Pancreas (tissue), 10 donors: ENCODE results near the gene RUNDC1. TPM values are rescaled to one million over a fixed set of nuclear protein-coding genes. Genes with fewer than 3 reads are reported as not detected.
A peak's percentile ranks its signal among the peaks of the same experiment; 100 is the strongest.

Experiments used
- ATAC-seq, 4 donors: fragments of 200-7000 bp; cut with Tn5 transposase; one replicate each; pipeline versions ENCODE4 v1.8.0 to v1.9.1; 2020; ENCODE audit warnings: mild to moderate bottlenecking in 4 of 4, moderate library complexity in 4 of 4
- DNase-seq, 6 donors: peaks; one replicate each; pipeline ENCODE4 v3.0.0-alpha.2; 2020
- FAIRE-seq: peaks from 2 replicates; lab custom pipeline; 2012; peaks lifted over from hg19 to GRCh38; lab: Jason Lieb, UNC
- H3K27ac ChIP-seq, 4 donors: fragments of 200-600 bp; sonication (generic); 1 replicate in 3 of 4; 2 replicates in 1 of 4; pipeline versions ENCODE4 v1.5.0 to v1.8.0; 2020
- H3K27me3 ChIP-seq, 4 donors: fragments of 200-600 bp; one replicate each; pipeline ENCODE4 v1.8.0; 2021
- H3K36me3 ChIP-seq, 3 donors: fragments of 200-600 bp; sonication (generic) in 1 of 3; one replicate each; pipeline versions ENCODE4 v1.5.0 to v1.8.0; 2020 to 2021
- H3K4me1 ChIP-seq, 3 donors: fragments of 200-600 bp; one replicate each; pipeline ENCODE4 v1.8.0; 2021
- H3K4me3 ChIP-seq, 4 donors: fragments of 200-600 bp; sonication (generic) in 2 of 4; one replicate each; pipeline versions ENCODE4 v1.5.0 to v1.8.0; 2020 to 2021
- H3K9me3 ChIP-seq, 4 donors: fragments of 200-600 bp; one replicate each; pipeline ENCODE4 v1.8.0; 2021
- WGBS, 2 donors: extraction: QIAGEN DNeasy Blood & Tissue Kit; methylation state at CpG; one replicate each; pipeline ENCODE4 v1.1.7; 2013; 5-methylcytosine and 5-hydroxymethylcytosine counted together
- intact Hi-C, 3 donors: fragments of 100-400 bp; cut with DNase I; formaldehyde crosslinking; loops; one replicate each; pipeline versions ENCODE4 v1.11.1 to v1.14.2; 2022
- polyA plus RNA-seq, 2 donors: library from polyadenylated mRNA; stranded (reverse); fragments of 200-250 nt; gene quantifications; one replicate each; pipeline ENCODE4 v1.2.3, GENCODE V29; 2013
- total RNA-seq, 6 donors: library from RNA; stranded (reverse); fragmentation: NEBNext Ultra II Directional in 4 of 6; extraction: Animal tissue kit (Norgen Biotek cat#: 25700) in 4 of 6; gene quantifications; one replicate each; pipeline versions ENCODE4 v1.2.1 to v1.2.4, GENCODE V29; 2021 to 2023
- TF ChIP-seq, protein P1 (sequence below), 4 donors: fragments of 200-600 bp; sonication (generic) in 3 of 4; IDR thresholded peaks; one replicate each; pipeline versions ENCODE4 v1.5.0 to v1.8.0; 2021; ENCODE audit warnings: antibody characterized with exemption in 4 of 4
- donor health status: healthy with polysubstance abuse.
- donor health status: DM: no; HTN: no; CAD: no; lungs with moderate emphysema.
- donor health status: DM: no; HTN: no; CAD: no.
- donor health status: control.
- donor health status: control.
- donor health status: Bipolar disorder and iron deficiency.
- donor health status: DM: yes; HTN: yes; CAD: no.
- donor health status: DM: no; HTN: no; CAD: no.
- donor health status: DM: no; HTN: no; CAD: no.
- donor health status: DM: yes; HTN: yes; CAD: no.

Gene RUNDC1
- total and polyA plus RNA-seq, 8 donors: 6.3 to 12.1 (median 8.7) TPM

- ATAC-seq (peak; percentile 23 to 28 (median 26)), DNase-seq (peak; percentile 48 to 82 (median 70)), FAIRE-seq (no peak)
- intact Hi-C loops: no loop called here
- WGBS, 2 donors: 9 to 14% methylated on average over 27 to 35 of the region's 40 CpGs
- Histone ChIP-seq H3K27ac (peak overlapping the region; percentile 52 to 85 (median 64)), H3K27me3 (no peaks in the 10 kb centered on the region), H3K4me3 (peak overlapping the region; percentile 53 to 93 (median 84)), H3K36me3 (no peaks in the 10 kb centered on the region), H3K9me3 (no peaks in the 10 kb centered on the region), H3K4me1 (peaks cover 5 to 12% (median 7%) of the 10 kb centered on the region in 3 donors)
- TF ChIP-seq, protein P1, sequence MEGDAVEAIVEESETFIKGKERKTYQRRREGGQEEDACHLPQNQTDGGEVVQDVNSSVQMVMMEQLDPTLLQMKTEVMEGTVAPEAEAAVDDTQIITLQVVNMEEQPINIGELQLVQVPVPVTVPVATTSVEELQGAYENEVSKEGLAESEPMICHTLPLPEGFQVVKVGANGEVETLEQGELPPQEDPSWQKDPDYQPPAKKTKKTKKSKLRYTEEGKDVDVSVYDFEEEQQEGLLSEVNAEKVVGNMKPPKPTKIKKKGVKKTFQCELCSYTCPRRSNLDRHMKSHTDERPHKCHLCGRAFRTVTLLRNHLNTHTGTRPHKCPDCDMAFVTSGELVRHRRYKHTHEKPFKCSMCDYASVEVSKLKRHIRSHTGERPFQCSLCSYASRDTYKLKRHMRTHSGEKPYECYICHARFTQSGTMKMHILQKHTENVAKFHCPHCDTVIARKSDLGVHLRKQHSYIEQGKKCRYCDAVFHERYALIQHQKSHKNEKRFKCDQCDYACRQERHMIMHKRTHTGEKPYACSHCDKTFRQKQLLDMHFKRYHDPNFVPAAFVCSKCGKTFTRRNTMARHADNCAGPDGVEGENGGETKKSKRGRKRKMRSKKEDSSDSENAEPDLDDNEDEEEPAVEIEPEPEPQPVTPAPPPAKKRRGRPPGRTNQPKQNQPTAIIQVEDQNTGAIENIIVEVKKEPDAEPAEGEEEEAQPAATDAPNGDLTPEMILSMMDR (IDR thresholded peaks at IDR 0.05): no peak
Observed at GRCh38 chr17:43020789-43021740, 40.7 kb downstream of the RUNDC1 start.

- 0 to 1% methylated on average over 66 to 80 of the region's 80 CpGs for whole genome bisulfite sequencing, 2 donors
- FAIRE-seq (no peak), ATAC-seq (peak; percentile 77 to 87 (median 79)), DNase-seq (peak; percentile 75 to 92 (median 82))
- peaks cover 5 to 12% (median 7%) of the 10 kb centered on the region in 3 donors for H3K4me1 ChIP-seq
- H3K4me3 ChIP-seq: peak within 1 kb of the TSS; percentile 53 to 93 (median 84)
- TF ChIP-seq, protein P1 (IDR thresholded peaks at IDR 0.05): no peak
- no peaks in the 10 kb centered on the region for H3K9me3 ChIP-seq
- H3K36me3 ChIP-seq: no peaks in the 10 kb centered on the region
- H3K27me3 ChIP-seq: no peaks in the 10 kb centered on the region
- peak within 1 kb of the TSS; percentile 52 to 85 (median 64) for H3K27ac ChIP-seq
- intact Hi-C loops: no loop called here
Observed at GRCh38 chr17:43021741-43022512, 41.6 kb downstream of the RUNDC1 start, which contains the start of gene VAT1. VAT1 (minus strand) TSS chr17:43022385; CDS start chr17:43022322, 63 bp downstream.

GRCh38 chr17:43024407-43025289 lies 44.3 kb downstream of the RUNDC1 start, which contains the start of gene RND2:
RND2 (plus strand) TSS chr17:43025231; CDS start chr17:43025348, 117 bp downstream.
- Histone ChIP-seq H3K27ac (peak within 1 kb of the TSS; percentile 15 to 45 (median 34)), H3K4me3 (peak within 1 kb of the TSS; percentile 17 to 50 (median 38)), H3K27me3 (no peaks in the 10 kb centered on the region), H3K9me3 (no peaks in the 10 kb centered on the region), H3K36me3 (no peaks in the 10 kb centered on the region), H3K4me1 (peaks cover 5 to 8% (median 7%) of the 10 kb centered on the region in 3 donors)
- intact Hi-C loops: no loop called here
- WGBS, 2 donors: 1% methylated on average over 50 to 61 of the region's 61 CpGs
- TF ChIP-seq, protein P1 (IDR thresholded peaks at IDR 0.05): peak; percentile 23 to 40 (median 32)
- DNase-seq (peak; percentile 82 to 89 (median 86)), ATAC-seq (peak; percentile 62 to 82 (median 72)), FAIRE-seq (no peak)

DNA sequence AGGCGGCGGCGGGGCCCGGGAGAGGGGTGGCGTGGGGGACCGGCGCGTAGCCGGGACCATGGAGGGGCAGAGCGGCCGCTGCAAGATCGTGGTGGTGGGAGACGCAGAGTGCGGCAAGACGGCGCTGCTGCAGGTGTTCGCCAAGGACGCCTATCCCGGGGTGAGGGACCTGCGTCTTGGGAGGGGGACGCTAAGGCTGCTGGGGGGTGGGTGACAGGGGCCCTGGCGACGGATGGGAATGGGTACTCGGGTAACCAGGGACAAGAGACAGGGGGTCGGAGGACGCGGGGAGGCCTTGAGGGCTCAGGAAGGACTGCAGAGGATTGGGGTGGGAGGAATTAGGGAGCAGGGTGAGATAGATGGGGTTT lies 44.9 kb downstream of the RUNDC1 start:
- ATAC-seq: no peak
- FAIRE-seq: no peak
- Histone ChIP-seq H3K9me3 (no peaks in the 10 kb centered on the region), H3K4me3 (peak overlapping the region in 2 of 4 donors; percentile 46 to 50), H3K27me3 (no peaks in the 10 kb centered on the region), H3K27ac (no peak overlapping the region), H3K36me3 (no peaks in the 10 kb centered on the region), H3K4me1 (peaks cover 5 to 8% (median 7%) of the 10 kb centered on the region in 3 donors)
- 6 to 8% methylated on average over 21 to 27 of the region's 27 CpGs for WGBS, 2 donors
- TF ChIP-seq, protein P1 (IDR thresholded peaks at IDR 0.05): no peak
- intact Hi-C loops: no loop called here
- peak in 1 of 6 donors; percentile 81 for DNase-seq
